RPMI8226 (cell line): ENCODE measurements around the gene FOXF1.

Experiments
- DNase-seq: peaks from one replicate; pipeline ENCODE4 v3.0.0-alpha.2; 2015

Gene FOXF1

DNA sequence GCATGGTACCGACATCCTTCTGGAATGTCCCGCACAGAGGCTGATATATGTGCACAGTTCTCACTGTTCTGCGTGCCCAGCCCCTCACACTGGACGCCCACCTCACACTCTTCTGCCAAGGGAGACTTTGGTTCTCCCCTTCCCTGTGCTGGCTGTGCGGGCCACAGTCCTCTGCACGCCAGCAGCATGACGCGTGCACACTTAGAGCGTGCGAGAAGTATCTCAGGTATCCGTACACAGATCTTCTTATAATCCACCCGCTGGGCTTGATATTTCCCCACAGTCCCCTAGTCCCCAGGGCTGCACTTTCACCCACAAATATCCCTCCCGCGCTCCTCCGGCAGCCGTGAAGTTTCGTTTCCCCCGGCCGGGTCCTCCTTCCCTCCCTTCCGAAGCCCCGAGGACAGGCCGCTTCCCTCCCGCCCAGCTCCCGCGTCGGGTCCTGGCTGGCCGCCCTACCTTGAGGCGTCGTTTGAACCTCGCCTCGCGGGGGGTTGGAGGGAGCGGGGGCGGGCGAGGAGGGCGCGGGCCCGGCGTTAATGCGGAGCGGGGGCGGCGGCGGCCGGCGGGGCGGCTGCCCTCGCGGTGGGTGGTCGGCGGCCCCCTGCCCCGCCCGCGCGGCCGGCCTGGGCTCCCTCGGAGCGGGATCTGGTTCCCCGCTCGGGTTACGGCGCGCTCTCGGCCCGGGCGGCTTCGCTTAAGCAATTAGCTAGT, 5.0 kb upstream of the FOXF1 start:
- peak; percentile 35 for DNase-seq

- no peak for DNase-seq
Observed at GRCh38 chr16:86505899-86506864, 4.1 kb upstream of the FOXF1 start.

DNA sequence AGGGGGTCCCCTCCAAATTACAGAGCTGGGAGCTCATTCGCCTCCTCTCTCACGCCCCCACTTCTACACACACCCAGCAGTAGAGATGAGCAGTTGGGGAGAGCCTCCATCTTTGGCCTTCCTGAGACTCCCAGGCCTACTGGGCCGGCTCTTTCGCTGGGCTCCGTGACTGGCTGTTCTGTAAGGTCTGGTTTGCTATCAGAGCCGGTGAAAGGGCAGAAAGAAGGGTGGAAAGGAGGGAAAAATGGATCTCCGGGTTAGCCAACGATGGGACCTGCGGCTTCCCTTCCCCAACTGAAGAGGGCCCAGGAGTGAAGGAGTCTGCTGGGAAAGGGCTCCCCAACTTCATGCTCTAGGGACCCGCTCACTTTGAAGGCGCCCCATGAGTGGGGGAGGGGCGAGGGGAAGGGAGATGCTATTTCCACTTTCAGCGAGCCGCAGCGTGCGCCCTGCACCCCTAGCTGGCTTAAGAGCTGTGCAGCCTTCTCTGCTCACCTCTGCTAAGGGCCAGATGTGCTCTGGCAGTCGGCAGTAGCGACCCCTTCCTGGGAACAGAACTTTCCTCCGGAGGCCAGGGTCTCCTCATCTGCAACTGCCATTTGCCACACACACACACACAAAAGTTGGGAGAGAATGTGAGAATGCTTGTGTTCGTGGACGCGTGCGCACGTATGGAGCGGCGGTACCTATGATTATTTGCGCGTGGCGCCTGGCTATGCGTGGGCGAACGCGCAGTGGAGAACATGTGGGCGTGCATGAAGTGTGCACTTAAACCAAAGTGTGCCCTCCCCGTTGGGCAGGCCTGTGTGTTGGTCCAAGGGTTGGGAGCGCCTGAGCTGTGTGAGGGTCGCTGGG, 2.9 kb upstream of the FOXF1 start:
- DNase-seq, result no peak

DNA sequence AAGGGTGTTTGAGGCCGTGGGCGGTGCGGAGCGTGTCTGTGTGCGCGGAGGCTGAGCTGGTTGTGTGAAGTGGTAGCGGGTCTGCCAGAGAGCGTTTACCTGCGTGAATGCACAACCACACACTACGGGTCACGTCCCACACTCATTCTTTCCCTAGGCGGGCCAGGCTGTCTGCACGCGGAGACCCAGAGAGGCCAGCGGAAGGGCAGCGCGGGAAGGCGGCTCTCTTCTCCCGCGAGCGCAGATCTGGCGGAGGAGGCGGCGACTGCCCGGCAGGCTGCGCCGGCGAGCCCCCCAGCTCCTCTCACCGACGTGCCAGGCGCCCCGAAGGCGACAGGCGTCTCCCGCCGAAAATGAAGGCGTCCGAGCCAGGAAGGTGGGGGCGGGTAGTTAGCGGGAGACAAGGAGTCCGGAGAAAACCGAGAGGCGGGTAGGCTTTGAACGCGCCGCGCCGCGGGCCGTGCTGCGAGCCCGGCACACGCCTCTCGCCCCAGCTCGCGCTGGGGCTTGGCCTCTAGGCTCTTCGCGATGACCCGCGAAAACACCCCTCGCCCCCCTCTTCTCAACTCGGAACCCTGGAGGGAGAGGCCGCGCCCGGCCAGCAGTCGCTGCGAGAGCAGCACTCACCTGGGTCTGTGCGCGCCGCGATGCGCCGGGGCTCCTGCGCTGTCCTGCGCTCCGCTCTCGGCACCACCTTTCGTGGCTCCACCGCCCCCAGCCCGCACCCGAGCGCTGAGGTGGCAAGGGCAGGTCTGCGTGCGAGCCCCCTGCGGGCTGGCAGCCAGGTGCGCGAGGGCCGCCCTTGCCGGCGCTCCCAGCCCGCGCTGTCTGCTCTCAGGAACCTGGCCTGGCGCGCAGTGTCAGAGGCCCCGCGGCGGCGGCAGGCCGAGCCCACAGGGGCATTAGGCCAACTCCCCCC, 2.0 kb upstream of the FOXF1 start:
- no peak for DNase-seq

- DNase-seq, result peak; percentile 50
Observed at GRCh38 chr16:86508947-86509758, 1.2 kb upstream of the FOXF1 start.

- DNase-seq, result no peak
Observed at GRCh38 chr16:86509759-86510464, 415 bp upstream of the FOXF1 start.

DNA sequence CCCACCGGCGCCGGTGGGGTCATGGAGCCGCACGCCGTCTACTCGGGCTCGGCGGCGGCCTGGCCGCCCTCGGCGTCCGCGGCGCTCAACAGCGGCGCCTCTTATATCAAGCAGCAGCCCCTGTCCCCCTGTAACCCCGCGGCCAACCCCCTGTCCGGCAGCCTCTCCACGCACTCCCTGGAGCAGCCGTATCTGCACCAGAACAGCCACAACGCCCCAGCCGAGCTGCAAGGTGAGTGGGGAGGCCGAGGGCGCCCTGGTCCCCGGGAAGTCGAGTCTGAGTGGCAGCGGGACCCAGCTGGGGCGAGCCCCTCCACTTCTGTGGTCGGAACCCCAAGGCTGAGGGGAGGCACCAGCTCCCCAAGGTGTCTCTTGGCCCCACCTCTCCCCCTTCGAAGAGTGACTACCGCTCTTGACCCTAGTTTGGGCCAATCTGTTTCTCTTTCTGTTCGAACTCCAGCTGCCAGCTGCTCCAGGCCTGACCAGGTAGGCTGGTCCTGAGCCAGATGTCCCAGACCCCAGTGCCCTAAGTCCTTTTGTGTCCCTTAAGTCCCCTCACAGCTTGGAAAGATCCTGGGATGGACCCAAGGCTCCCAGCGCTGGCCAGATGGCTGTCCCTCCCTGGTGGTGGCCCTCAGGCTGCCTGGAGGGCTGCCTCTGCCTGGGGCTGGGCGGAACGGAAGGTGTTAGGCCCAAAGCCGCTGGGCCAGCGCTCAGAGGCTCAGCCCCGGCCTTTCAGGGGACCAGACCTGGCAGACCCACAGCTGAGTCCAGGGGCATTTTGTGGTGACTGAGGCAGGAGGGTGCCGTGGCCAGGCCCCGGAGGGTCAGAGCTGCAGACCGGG, 1.2 kb downstream of the FOXF1 start:
- no peak for DNase-seq

GRCh38 chr16:86512301-86512859, 2.1 kb downstream of the FOXF1 start:
- DNase-seq, result no peak

- DNase-seq, result no peak
Observed at GRCh38 chr16:86512860-86513470, 2.6 kb downstream of the FOXF1 start.

GRCh38 chr16:86513471-86514277, 3.3 kb downstream of the FOXF1 start:
- DNase-seq, result no peak

GRCh38 chr16:86514481-86515376, 4.4 kb downstream of the FOXF1 start:
- DNase-seq, result no peak

GRCh38 chr16:86515413-86515776, 5.1 kb downstream of the FOXF1 start:
- DNase-seq, result no peak

- DNase-seq, result no peak
Observed at GRCh38 chr16:86515777-86516622, 5.7 kb downstream of the FOXF1 start.

DNA sequence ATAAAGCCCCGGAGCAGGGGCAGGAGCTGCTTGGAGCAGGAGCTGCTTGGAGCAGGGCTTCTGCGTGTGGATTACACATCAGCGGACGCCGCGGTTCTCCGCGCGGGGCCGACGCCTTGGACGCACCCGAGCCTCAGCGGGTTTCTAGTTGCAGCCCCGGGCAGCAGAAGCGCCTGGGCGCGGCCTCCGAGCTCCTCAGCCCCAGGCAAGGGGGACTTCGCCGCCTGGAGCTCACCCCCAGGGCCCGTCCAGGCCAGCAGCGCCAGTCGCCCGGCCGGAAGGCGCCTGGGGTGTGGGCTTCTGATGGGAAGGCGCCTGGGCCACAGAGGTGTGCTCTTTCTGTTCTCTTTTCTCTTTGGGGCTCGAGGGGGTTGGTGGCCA, 6.3 kb downstream of the FOXF1 start:
- no peak for DNase-seq

- no peak for DNase-seq
Observed at GRCh38 chr16:86517033-86517432, 6.7 kb downstream of the FOXF1 start.
